Hematopoietic multipotent progenitor cell treated with erythropoietin and hydrocortisone succinate and interleukin-3 and kit ligand, for 6 days (in vitro differentiated cells): ENCODE data around the gene GRIK3.

Source experiments
- DNase-seq: peaks from one replicate; pipeline ENCODE4 v3.0.0-alpha.2; 2015

The GRIK3 gene

GRCh38 chr1:36846357-36846756 is 188.0 kb downstream of the GRIK3 start:
- DNase-seq, result no peak

DNA sequence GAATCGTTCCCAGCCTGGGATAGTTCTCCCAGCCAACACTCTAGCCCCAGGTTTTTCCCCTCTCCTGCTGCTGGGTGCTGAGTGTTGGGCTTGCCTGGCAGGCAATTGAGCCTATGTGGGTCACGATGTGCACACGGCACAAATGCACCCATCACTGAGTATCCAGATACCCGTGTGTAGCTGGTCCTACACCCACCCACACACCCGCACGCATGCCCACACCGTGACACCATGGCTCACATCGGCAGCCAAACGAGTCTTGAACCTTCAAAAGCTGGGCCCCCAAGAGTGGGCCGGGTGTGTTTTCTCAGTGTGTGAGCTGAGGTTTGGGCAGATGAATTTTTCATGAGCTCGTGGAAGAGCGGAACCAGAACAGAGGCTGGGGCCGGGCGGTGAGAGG is 188.5 kb downstream of the GRIK3 start:
- no peak for DNase-seq

GRCh38 chr1:36844917-36845316 is 189.4 kb downstream of the GRIK3 start:
- no peak for DNase-seq

DNA sequence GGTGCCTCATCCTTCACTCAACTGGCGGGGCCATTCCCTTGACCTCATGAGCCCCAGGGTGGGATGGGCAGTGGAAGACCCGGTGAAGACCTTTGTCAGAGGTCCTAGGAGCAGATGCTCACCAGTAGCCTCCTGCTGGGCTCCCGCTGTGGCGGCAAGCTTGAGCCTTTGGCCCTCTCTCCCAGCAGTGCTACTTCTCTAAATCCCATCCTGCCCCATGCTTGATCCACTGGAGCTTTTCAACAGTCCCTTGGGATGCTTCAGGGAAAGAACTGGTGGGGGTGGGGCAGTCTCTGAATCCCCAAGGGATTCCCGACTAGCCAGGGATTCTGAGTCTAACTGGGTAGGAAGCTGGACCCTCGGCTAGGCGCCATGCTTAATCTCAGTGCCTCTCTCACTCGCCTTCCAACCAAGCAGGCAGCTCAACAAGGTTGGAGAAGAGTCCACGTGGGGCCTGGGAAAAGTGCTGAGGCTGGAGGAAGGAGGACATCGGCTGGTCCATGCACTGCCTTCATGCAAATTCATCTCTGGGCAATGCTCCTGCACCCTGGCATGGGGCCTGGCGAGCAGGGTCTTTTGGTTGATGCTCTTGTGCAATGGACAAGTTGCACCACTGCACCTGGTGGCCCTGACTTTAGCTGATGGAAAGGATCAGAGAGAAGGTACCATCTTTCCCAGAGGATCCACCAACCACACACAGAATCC is 190.3 kb downstream of the GRIK3 start:
- no peak for DNase-seq

GRCh38 chr1:36843027-36843426 is 191.3 kb downstream of the GRIK3 start:
- DNase-seq, result no peak

- no peak for DNase-seq
Observed at GRCh38 chr1:36842448-36842847, 191.9 kb downstream of the GRIK3 start.

- no peak for DNase-seq
Observed at GRCh38 chr1:36839485-36839884, 194.8 kb downstream of the GRIK3 start.

DNA sequence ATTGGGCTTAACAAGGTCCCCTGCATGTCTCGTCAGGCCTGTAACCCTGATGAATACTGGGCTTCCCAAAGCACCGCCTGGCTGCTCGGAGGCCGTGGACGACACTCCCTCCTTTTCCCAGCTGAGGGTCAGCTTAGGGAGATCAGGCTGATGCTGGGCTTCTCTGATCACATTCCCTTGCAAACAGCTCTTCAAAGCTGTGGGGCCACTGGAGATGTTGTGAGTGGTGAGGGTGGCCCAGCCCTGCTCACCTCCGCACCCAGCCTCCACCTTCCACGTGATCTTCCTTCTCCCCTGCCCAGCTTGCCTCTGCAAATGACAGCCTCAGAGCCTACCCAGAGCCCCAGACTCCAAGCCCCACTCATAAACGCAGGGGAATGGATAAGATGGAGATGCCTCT is 195.4 kb downstream of the GRIK3 start:
- no peak for DNase-seq

GRCh38 chr1:36836916-36837315 is 197.4 kb downstream of the GRIK3 start:
- no peak for DNase-seq

DNA sequence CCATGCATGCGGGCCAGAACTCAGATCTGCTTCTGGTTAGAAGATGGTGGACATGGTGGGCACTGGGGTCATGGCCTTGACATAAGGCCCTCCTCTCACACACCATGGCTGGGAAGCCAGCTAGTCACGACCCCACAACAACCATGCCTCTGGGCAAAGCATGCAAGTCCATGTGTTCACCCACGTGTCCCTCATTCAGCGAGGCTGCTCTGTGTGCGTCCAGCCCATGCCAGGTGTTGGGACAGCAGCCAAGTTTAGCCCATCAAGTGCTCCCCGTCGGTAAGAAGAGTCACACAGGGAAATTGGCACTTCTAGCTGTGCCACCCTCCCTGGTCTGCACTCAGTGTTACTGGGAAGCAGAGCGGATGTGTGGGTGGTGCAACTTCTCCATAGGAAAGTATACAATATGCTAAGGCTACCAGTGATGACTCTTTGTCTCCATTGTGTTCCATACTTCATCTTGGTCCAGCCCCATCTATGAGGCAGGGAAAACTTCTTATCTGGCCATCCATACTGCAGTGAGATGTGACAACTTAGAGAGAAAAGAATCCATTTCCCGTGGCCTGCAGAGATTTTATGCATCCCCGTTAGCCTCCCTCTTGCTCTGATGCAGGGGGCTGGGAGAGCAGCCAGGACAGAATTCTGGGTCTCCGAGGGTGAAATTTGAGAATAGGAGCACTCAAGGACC is 198.0 kb downstream of the GRIK3 start:
- no peak for DNase-seq

DNA sequence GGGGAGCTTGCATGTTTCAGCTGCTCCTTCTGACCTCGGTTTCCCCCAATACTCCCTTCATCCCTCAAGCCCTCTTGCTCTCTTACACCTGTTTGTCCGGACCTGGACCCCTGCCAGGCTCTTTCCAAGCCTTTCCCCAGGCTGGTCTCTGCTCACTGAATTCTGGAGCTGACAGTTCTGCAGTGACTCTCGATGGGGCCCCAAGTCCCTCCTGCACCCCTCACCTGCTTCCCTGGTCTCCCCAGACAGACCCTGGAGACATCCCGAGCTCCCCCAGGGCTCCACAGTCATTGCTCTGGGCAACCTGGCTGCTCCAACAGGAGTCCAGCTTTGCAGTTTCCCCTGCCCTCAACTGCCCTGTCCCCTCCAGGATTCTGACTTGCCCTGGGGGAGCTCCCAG is 198.6 kb downstream of the GRIK3 start:
- DNase-seq, result no peak

DNA sequence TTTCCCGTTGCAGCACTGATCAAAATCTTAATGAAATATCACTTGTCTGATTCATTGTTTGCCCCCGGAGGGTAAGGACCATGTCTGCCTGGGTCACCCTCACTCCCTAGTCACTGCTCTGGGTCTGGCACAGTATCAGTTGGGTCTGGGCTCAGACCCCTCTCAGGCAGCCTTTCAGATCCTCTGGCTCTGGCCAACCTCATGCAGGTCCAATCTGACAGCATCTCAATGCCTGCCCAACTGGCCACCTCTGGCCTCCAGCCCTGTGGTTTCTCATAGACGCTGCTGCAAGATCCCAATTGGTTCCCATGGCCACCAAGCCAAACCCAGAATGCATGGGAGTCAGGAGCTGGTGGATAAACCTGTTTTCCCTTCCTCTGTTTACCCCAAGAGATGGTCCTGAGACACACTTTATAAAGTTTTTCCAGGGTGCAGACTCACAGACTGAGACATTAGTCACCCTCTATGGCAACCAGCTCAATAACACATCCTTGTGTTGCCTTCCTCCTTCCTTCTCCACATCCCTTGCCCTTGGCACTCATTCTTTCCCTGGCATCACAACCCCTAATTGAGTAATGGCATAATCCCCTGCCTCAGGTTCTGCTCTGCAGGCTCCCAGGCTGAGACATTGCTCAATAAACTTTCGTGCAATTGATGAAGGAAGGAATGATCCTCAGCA is 199.2 kb downstream of the GRIK3 start:
- DNase-seq, result no peak

- DNase-seq, result no peak
Observed at GRCh38 chr1:36834586-36834985, 199.7 kb downstream of the GRIK3 start.

- DNase-seq, result no peak
Observed at GRCh38 chr1:36831186-36831810, 203.0 kb downstream of the GRIK3 start.

DNA sequence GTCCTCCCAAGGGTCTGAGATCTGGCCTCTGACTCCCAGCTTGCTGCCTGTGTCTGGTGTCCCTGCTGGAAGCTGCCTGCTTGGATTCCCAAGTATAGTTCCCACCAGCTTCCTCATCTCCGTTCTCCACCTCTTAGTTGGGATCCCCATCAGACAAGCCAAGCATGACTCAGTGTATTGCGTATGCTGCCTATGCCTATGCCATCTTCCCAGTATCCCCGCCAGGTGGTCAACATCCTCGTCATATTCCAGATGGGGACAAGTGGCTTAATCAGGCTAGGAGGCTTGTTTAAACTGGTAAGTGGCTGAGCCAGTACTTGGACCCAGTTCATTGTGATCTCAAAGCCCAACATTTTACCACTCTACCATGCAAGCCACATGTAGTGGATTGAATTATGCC is 204.4 kb downstream of the GRIK3 start:
- no peak for DNase-seq

- no peak for DNase-seq
Observed at GRCh38 chr1:36829066-36829465, 205.2 kb downstream of the GRIK3 start.

DNA sequence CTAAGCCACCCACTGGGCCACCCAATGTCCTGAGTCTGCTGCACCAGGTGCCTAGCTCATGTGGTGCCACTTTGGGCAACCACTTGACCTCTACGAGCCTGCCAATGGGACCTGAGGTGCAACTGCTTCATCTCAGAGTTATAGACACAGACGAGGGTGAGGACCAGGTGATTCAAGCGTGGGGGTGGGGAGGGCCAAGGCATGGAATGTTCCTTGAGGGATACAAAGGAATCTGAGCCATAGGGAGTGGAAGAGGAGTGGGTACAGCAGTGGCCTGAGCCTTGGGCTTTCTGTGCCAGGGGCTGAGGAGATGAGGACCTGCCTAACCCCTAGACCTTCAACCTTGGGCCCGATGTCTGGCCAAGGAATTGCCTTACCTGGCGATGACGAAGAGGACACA is 209.1 kb downstream of the GRIK3 start:
- DNase-seq, result no peak

DNA sequence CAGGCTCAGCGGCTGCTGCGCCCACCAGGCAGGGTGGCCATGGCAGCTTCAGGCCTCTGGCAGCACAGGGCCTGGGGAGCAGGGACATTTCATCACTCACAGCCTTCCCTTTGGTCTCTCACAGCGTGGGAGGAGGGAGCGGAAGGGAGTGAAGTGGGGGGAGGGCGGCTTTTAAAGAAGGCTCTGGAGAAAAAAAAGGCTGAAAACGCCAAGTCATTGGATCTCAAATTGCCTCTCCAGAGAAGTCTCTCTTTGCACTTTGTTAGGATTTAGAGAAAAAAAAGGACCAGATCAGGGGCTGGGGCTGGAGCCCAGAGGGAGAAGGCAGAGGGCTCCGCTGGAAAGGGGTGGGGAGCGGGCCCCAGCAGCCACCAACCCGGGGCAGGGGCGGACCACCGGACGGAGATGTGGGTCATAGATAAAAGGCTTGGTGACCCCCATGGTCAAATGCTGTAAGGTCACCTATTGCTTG is 209.9 kb downstream of the GRIK3 start:
- DNase-seq, result peak; percentile 5

GRCh38 chr1:36822648-36823047 is 211.7 kb downstream of the GRIK3 start:
- no peak for DNase-seq

DNA sequence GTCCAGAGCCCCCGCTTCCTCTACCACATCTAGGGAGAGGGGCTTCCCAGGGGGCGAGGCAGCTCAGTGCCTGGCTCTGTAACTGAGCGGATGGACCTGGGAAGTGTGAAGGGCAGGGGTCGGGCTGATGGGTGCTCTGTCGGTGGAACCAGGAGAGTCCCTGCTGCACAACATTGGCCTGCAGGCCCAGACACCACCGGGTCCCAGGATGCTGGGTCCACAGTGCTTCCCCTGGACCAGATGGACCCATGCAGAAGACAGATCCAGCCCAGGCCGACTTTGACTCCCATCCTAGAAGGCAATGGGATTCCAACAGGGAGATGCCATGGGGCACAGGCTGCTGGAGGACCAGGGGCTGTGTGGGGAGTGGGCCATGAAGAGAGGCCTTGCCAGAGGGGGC is 212.9 kb downstream of the GRIK3 start:
- DNase-seq, result no peak

DNA sequence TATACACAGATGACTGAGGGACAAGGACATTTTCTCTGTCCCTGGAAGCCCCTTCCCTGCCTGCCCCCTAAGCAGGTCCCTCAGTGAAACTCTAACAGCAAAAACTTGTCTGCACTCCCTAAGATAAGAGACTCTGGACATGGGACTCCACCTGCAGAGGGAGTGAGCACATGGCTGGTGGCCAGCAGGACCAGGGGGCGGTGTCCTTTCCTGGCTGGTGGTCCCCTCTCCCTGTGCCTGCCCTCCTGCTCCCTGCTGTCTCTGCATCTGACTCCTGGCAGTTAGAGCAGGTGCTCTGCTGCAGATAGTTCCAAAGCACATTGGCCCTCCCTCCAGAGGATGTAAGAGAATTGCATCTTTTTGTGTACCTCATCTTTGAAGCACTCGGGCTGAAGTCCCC is 215.5 kb downstream of the GRIK3 start:
- no peak for DNase-seq

DNA sequence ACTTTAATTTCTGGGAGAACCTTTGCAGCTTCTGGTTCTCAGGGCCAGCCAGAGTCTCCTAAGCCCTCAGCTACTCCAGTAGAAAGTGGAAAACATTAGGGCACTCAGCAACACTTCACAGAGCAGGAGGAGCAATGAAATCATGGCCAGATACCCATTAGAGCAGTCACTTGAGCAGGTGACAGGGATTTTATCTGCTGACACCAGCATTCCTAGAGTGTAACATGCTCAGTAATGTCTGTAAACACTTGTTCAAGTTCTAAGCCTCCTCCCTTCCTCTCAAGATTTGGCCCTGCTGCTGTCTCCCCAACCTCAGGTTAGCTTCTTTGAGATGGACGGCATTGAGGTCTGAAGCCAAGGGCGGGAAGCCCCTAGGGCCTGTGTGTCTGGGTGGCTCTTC is 218.0 kb downstream of the GRIK3 start:
- DNase-seq, result no peak

- DNase-seq, result no peak
Observed at GRCh38 chr1:36814774-36815173, 219.5 kb downstream of the GRIK3 start.

DNA sequence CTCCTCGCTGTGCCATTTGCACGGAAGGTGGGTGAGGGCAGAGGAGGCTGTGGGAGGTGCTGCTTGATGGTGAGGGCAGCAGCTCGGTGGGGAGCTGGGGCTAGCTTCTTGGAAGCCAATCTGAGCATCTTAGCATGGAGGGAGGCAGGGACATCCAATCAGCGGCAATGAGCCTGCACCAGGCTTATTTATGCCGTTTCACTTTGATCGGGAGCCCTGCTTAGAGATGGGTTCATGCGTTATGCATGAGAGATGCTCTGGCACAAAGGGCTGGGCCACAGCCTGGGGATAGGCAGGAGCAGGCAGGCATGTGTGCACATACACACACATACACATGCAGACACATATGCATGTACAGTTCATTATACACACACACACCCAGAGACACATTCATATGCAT is 220.2 kb downstream of the GRIK3 start:
- DNase-seq, result no peak
